Neural crest cell (in vitro differentiated cells): Measurements from ENCODE around the gene SMO. TPM values are rescaled to one million over a fixed set of nuclear protein-coding genes. Genes with fewer than 3 reads are reported as not detected.

Experiments used
- DNase-seq: peaks from one replicate; pipeline ENCODE4 v3.0.0; 2021; ENCODE audit warnings: low read depth, mixed read lengths, low spot score
- H3K27ac Mint-ChIP-seq: one replicate; pipeline ENCODE4 v1.8.0; 2021; ENCODE audit warnings: mild to moderate bottlenecking, mixed read lengths; ENCODE audit not compliant: unreplicated experiment
- H3K27me3 Mint-ChIP-seq: 2 replicates; pipeline ENCODE4 v1.8.0; 2021; ENCODE audit warnings: low read depth, mild to moderate bottlenecking, mixed read lengths
- H3K36me3 Mint-ChIP-seq: 2 replicates; pipeline ENCODE4 v1.8.0; 2021; ENCODE audit warnings: low read depth, mild to moderate bottlenecking, mixed read lengths
- H3K4me1 Mint-ChIP-seq: 2 replicates; pipeline ENCODE4 v1.8.0; 2021; ENCODE audit warnings: mixed read lengths
- H3K4me3 Mint-ChIP-seq: one replicate; pipeline ENCODE4 v1.8.0; 2021; ENCODE audit warnings: mild to moderate bottlenecking, mixed read lengths
- H3K9me3 Mint-ChIP-seq: 2 replicates; pipeline ENCODE4 v1.8.0; 2021; ENCODE audit warnings: mixed read lengths
- CTCF ChIP-seq: fragments of 200-600 bp; sonication (generic); conservative IDR thresholded peaks from 2 replicates; pipeline ENCODE4 v1.5.0; 2021; ENCODE audit warnings: antibody characterized with exemption, mild to moderate bottlenecking
- total RNA-seq: library from RNA; stranded (reverse); gene quantifications from 2 replicates; pipeline ENCODE4 v1.2.1, GENCODE V29; 2021

SMO gene
- total RNA-seq, 1 donor from 2014 or later = 119 TPM

- DNase-seq = peak; percentile 88
- Mint-ChIP-seq H3K36me3 (no peaks in the 10 kb centered on the region), H3K9me3 (no peaks in the 10 kb centered on the region), H3K27me3 (peaks cover 6% of the 10 kb centered on the region), H3K4me3 (peak within 1 kb of the TSS; percentile 91), H3K4me1 (peaks cover 24% of the 10 kb centered on the region), H3K27ac (peak within 1 kb of the TSS; percentile 93)
- TF ChIP-seq CTCF = no peak
Measured at GRCh38 chr7:129224251-129225205, 36.1 kb downstream of the SMO start, which contains the start of gene AHCYL2. TSS of gene AHCYL2 (plus strand) at chr7:129225030.

- Mint-ChIP-seq H3K4me1 (peaks cover 24% of the 10 kb centered on the region), H3K36me3 (no peaks in the 10 kb centered on the region), H3K27me3 (peaks cover 6% of the 10 kb centered on the region), H3K4me3 (peak overlapping the region; percentile 91), H3K9me3 (no peaks in the 10 kb centered on the region), H3K27ac (peak overlapping the region; percentile 55)
- TF ChIP-seq CTCF = no peak
- DNase-seq = peak; percentile 39
Measured at GRCh38 chr7:129225206-129225930, 36.9 kb downstream of the SMO start.

GRCh38 chr7:129225931-129226572 is 37.6 kb downstream of the SMO start:
- H3K36me3 Mint-ChIP-seq = no peaks in the 10 kb centered on the region
- no peaks in the 10 kb centered on the region for H3K9me3 Mint-ChIP-seq
- H3K27me3 Mint-ChIP-seq = peaks cover 6% of the 10 kb centered on the region
- TF ChIP-seq CTCF = no peak
- peak overlapping the region; percentile 55 for H3K27ac Mint-ChIP-seq
- no peak for DNase-seq
- H3K4me3 Mint-ChIP-seq = peak overlapping the region; percentile 89
- peaks cover 24% of the 10 kb centered on the region for H3K4me1 Mint-ChIP-seq

GRCh38 chr7:129227646-129228578 is 39.5 kb downstream of the SMO start:
- H3K4me3 Mint-ChIP-seq = peak overlapping the region; percentile 5
- DNase-seq = no peak

More at GRCh38 chr7:129227646-129228578, 39.5 kb downstream of the SMO start:
- no peak overlapping the region for H3K27ac Mint-ChIP-seq
- peaks cover 6% of the 10 kb centered on the region for H3K27me3 Mint-ChIP-seq
- H3K9me3 Mint-ChIP-seq = no peaks in the 10 kb centered on the region
- H3K36me3 Mint-ChIP-seq = no peaks in the 10 kb centered on the region
- no peak for TF ChIP-seq CTCF
- H3K4me1 Mint-ChIP-seq = peaks cover 28% of the 10 kb centered on the region
